ENCODE measurements around the gene INSL3. TPM values are rescaled to one million over a fixed set of nuclear protein-coding genes. Genes with fewer than 3 reads are reported as not detected.

INSL3 gene
- total and polyA plus RNA-seq, 2 of the 8 experiments (the other 6 are each of a cell fraction or from before 2014, with no cell fraction given) = 0.41 to 1.5 TPM

DNA sequence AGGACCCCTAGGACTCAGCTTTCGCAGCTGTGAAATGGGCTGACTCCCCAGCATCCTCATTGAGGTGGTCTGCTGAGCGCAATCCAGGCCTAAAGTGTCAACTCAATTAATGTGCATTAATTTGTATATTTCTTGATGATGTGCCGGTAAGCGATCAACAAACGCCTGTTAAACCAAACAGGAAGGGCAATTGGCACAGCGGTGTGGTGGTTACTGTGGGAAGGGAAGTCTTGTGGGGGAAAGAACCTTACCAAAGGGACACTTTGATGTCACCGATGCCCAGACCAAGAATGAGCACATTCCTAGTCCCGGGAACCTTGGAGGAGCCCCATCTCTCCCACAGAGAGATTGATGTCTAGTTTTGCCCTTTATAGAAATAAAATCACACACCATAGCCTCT is 24.8 kb upstream of the INSL3 start (continued):
- TF ChIP-seq RBBP5 (IDR thresholded peaks at IDR 0.05; ENCODE audit: borderline replicate concordance, low read depth, low read length) = no peak
- TF ChIP-seq NANOG (IDR thresholded peaks at IDR 0.05; ENCODE audit: insufficient read depth, low read depth, low read length, poor library complexity, severe bottlenecking) = no peak
- TF ChIP-seq JUND (IDR thresholded peaks at IDR 0.05; ENCODE audit: low read length) = no peak

Data from H1 (cell line).